ENCODE measurements around the gene CXorf38. TPM values are rescaled to one million over a fixed set of nuclear protein-coding genes. Genes with fewer than 3 reads are reported as not detected.
A peak's percentile ranks its signal among the peaks of the same experiment; 100 is the strongest.

Gene CXorf38
- total and polyA plus RNA-seq, 9 of the 15 experiments (the other 6 are each of a cell fraction or from before 2014, with no cell fraction given): 1.2 to 12.8 (median 8.4) TPM

GRCh38 chrX:40580537-40581335 is 66.6 kb downstream of the CXorf38 start, which contains the start of gene ATP6AP2 (continued):
- TF ChIP-seq, protein P1, sequence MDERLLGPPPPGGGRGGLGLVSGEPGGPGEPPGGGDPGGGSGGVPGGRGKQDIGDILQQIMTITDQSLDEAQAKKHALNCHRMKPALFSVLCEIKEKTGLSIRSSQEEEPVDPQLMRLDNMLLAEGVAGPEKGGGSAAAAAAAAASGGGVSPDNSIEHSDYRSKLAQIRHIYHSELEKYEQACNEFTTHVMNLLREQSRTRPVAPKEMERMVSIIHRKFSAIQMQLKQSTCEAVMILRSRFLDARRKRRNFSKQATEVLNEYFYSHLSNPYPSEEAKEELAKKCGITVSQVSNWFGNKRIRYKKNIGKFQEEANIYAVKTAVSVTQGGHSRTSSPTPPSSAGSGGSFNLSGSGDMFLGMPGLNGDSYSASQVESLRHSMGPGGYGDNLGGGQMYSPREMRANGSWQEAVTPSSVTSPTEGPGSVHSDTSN (CRISPR knock-in tag; IDR thresholded peaks at IDR 0.05; ENCODE audit: low read depth): peak; percentile 50; the same call in 1 of the 2 replicates
- TF ChIP-seq, protein P1 (tag; conservative IDR thresholded peaks at IDR 0.05; ENCODE audit: low read depth): peak; percentile 94
- TF ChIP-seq KHSRP (IDR thresholded peaks at IDR 0.05) (peak; percentile 23; the same call in 1 of the 2 replicates), ELF4 (CRISPR knock-in tag; IDR thresholded peaks at IDR 0.05) (no peak), STAT5A (IDR thresholded peaks at IDR 0.05; ENCODE audit: borderline replicate concordance, low read length) (no peak), NR2C1 (IDR thresholded peaks at IDR 0.05) (no peak), NR2C1 (tag; IDR thresholded peaks at IDR 0.05) (peak; percentile 53; the same call in 1 of the 2 replicates), ZNF785 (CRISPR knock-in tag; IDR thresholded peaks at IDR 0.05) (no peak), POLR2B (IDR thresholded peaks at IDR 0.05; ENCODE audit: low read depth, partially characterized antibody) (peak; percentile 27), MED1 (CRISPR knock-in tag; IDR thresholded peaks at IDR 0.05; ENCODE audit: borderline replicate concordance) (no peak), CREB1 (IDR thresholded peaks at IDR 0.05) (peak; percentile 96), CREB1 (CRISPR knock-in tag; IDR thresholded peaks at IDR 0.05) (peak; percentile 96), MCM2 (IDR thresholded peaks at IDR 0.05; ENCODE audit: low read depth) (no peak), ZFP30 (CRISPR knock-in tag; IDR thresholded peaks at IDR 0.05; ENCODE audit: borderline replicate concordance) (no peak), DIDO1 (tag; IDR thresholded peaks at IDR 0.05; ENCODE audit: low read depth) (no peak), SAFB (IDR thresholded peaks at IDR 0.05; ENCODE audit: borderline replicate concordance, low read depth, low read length) (no peak)
- TF ChIP-seq, protein P2, sequence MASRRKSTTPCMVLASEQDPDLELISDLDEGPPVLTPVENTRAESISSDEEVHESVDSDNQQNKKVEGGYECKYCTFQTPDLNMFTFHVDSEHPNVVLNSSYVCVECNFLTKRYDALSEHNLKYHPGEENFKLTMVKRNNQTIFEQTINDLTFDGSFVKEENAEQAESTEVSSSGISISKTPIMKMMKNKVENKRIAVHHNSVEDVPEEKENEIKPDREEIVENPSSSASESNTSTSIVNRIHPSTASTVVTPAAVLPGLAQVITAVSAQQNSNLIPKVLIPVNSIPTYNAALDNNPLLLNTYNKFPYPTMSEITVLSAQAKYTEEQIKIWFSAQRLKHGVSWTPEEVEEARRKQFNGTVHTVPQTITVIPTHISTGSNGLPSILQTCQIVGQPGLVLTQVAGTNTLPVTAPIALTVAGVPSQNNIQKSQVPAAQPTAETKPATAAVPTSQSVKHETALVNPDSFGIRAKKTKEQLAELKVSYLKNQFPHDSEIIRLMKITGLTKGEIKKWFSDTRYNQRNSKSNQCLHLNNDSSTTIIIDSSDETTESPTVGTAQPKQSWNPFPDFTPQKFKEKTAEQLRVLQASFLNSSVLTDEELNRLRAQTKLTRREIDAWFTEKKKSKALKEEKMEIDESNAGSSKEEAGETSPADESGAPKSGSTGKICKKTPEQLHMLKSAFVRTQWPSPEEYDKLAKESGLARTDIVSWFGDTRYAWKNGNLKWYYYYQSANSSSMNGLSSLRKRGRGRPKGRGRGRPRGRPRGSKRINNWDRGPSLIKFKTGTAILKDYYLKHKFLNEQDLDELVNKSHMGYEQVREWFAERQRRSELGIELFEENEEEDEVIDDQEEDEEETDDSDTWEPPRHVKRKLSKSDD (conservative IDR thresholded peaks at IDR 0.05; ENCODE audit: low read length): no peak
- TF ChIP-seq, protein P3, sequence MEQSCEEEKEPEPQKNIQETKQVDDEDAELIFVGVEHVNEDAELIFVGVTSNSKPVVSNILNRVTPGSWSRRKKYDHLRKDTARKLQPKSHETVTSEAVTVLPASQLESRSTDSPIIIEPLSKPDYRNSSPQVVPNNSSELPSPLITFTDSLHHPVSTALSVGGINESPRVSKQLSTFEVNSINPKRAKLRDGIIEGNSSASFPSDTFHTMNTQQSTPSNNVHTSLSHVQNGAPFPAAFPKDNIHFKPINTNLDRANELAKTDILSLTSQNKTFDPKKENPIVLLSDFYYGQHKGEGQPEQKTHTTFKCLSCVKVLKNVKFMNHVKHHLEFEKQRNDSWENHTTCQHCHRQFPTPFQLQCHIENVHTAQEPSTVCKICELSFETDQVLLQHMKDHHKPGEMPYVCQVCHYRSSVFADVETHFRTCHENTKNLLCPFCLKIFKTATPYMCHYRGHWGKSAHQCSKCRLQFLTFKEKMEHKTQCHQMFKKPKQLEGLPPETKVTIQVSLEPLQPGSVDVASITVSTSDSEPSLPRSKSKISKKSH (CRISPR knock-in tag; IDR thresholded peaks at IDR 0.05): no peak

Data from K562 (cell line).